Measurements from ENCODE around the gene BHLHA15. TPM values are rescaled to one million over a fixed set of nuclear protein-coding genes. Genes with fewer than 3 reads are reported as not detected.

The BHLHA15 gene
- total and polyA plus RNA-seq, 9 of the 15 experiments (the other 6 are each of a cell fraction or from before 2014, with no cell fraction given): 0.22 to 2.0 (median 1.1) TPM; not detected in 4

- TF ChIP-seq RREB1 (CRISPR knock-in tag; IDR thresholded peaks at IDR 0.05): no peak
- TF ChIP-seq, protein P1, sequence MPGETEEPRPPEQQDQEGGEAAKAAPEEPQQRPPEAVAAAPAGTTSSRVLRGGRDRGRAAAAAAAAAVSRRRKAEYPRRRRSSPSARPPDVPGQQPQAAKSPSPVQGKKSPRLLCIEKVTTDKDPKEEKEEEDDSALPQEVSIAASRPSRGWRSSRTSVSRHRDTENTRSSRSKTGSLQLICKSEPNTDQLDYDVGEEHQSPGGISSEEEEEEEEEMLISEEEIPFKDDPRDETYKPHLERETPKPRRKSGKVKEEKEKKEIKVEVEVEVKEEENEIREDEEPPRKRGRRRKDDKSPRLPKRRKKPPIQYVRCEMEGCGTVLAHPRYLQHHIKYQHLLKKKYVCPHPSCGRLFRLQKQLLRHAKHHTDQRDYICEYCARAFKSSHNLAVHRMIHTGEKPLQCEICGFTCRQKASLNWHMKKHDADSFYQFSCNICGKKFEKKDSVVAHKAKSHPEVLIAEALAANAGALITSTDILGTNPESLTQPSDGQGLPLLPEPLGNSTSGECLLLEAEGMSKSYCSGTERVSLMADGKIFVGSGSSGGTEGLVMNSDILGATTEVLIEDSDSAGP (CRISPR knock-in tag; IDR thresholded peaks at IDR 0.05): no peak
- no peak for TF ChIP-seq L3MBTL2 (IDR thresholded peaks at IDR 0.05)
- no peak for TF ChIP-seq NRF1 (conservative IDR thresholded peaks at IDR 0.05 in 1 of 2, IDR thresholded peaks at IDR 0.05 in 1 of 2)
- TF ChIP-seq ZNF316 (IDR thresholded peaks at IDR 0.05): no peak
- no peak for TF ChIP-seq BRD4 (IDR thresholded peaks at IDR 0.05)
- no peak for TF ChIP-seq ZZZ3 (IDR thresholded peaks at IDR 0.05)
- TF ChIP-seq DACH1 (IDR thresholded peaks at IDR 0.05; ENCODE audit: partially characterized antibody): no peak
- TF ChIP-seq, protein P2, sequence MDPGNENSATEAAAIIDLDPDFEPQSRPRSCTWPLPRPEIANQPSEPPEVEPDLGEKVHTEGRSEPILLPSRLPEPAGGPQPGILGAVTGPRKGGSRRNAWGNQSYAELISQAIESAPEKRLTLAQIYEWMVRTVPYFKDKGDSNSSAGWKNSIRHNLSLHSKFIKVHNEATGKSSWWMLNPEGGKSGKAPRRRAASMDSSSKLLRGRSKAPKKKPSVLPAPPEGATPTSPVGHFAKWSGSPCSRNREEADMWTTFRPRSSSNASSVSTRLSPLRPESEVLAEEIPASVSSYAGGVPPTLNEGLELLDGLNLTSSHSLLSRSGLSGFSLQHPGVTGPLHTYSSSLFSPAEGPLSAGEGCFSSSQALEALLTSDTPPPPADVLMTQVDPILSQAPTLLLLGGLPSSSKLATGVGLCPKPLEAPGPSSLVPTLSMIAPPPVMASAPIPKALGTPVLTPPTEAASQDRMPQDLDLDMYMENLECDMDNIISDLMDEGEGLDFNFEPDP (CRISPR knock-in tag; IDR thresholded peaks at IDR 0.05): no peak
- no peak for TF ChIP-seq GTF2E2 (tag; IDR thresholded peaks at IDR 0.05)
These were observed 46.5 kb downstream of the BHLHA15 start (continued) for GRCh38 chr7:98257701-98258100.

Other genes starting within 250 kb of the BHLHA15 start
- gene OCM2, start 221.2 kb upstream of the BHLHA15 start, total RNA-seq (2014; rRNA removed): not detected in 2 replicates
- not detected in 2 replicates for gene OCM2, start 221.2 kb upstream of the BHLHA15 start, total RNA-seq (2014; rRNA removed; fragmentation: Illumina TruSeq; extraction: Trizol)
- gene OCM2, start 221.2 kb upstream of the BHLHA15 start, total RNA-seq (2015; rRNA removed; fragmentation: Illumina TruSeq; extraction: Trizol): not detected in 2 replicates
- not detected in 2 replicates for gene OCM2, start 221.2 kb upstream of the BHLHA15 start, total RNA-seq (2021)
- not detected in 2 replicates for gene OCM2, start 221.2 kb upstream of the BHLHA15 start, polyA plus RNA-seq (2011; rRNA removed)
- not detected in 2 replicates for gene OCM2, start 221.2 kb upstream of the BHLHA15 start, polyA plus RNA-seq (2014; fragmentation: Illumina TruSeq; extraction: Trizol)
- not detected for gene OCM2, start 221.2 kb upstream of the BHLHA15 start, polyA plus RNA-seq (2014; fragmentation: Nextera tagmentation; extraction: Ambion mirVana)
- gene OCM2, start 221.2 kb upstream of the BHLHA15 start, polyA plus RNA-seq (2014; rRNA removed): not detected in 2 replicates
- gene LMTK2, start 104.6 kb upstream of the BHLHA15 start, total RNA-seq (2014; rRNA removed): 6.4 and 7.7 TPM in 2 replicates
- gene LMTK2, start 104.6 kb upstream of the BHLHA15 start, total RNA-seq (2014; rRNA removed; fragmentation: Illumina TruSeq; extraction: Trizol): 6.3 and 7.1 TPM in 2 replicates
- gene LMTK2, start 104.6 kb upstream of the BHLHA15 start, total RNA-seq (2015; rRNA removed; fragmentation: Illumina TruSeq; extraction: Trizol): 7.7 and 7.8 TPM in 2 replicates
- 14.3 and 16.4 TPM in 2 replicates for gene LMTK2, start 104.6 kb upstream of the BHLHA15 start, total RNA-seq (2021)
- 3.3 and 3.6 TPM in 2 replicates for gene LMTK2, start 104.6 kb upstream of the BHLHA15 start, polyA plus RNA-seq (2011; rRNA removed)
- 8.3 and 8.4 TPM in 2 replicates for gene LMTK2, start 104.6 kb upstream of the BHLHA15 start, polyA plus RNA-seq (2014; fragmentation: Illumina TruSeq; extraction: Trizol)
- gene LMTK2, start 104.6 kb upstream of the BHLHA15 start, polyA plus RNA-seq (2014; fragmentation: Nextera tagmentation; extraction: Ambion mirVana): 1 to 10 TPM in 1 of 2 experiments, under 1 TPM in 1; 0.78 to 1.8 TPM
- 6.2 and 6.5 TPM in 2 replicates for gene LMTK2, start 104.6 kb upstream of the BHLHA15 start, polyA plus RNA-seq (2014; rRNA removed)
- gene TECPR1, start 40.8 kb downstream of the BHLHA15 start, total RNA-seq (2014; rRNA removed): 7.7 and 8.7 TPM in 2 replicates
- gene TECPR1, start 40.8 kb downstream of the BHLHA15 start, total RNA-seq (2014; rRNA removed; fragmentation: Illumina TruSeq; extraction: Trizol): 2.1 and 4.1 TPM in 2 replicates
- 3.4 and 4.2 TPM in 2 replicates for gene TECPR1, start 40.8 kb downstream of the BHLHA15 start, total RNA-seq (2015; rRNA removed; fragmentation: Illumina TruSeq; extraction: Trizol)
- gene TECPR1, start 40.8 kb downstream of the BHLHA15 start, total RNA-seq (2021): 10.5 and 15.0 TPM in 2 replicates
- 1.2 and 2.6 TPM in 2 replicates for gene TECPR1, start 40.8 kb downstream of the BHLHA15 start, polyA plus RNA-seq (2011; rRNA removed)
- gene TECPR1, start 40.8 kb downstream of the BHLHA15 start, polyA plus RNA-seq (2014; fragmentation: Illumina TruSeq; extraction: Trizol): 2.2 and 3.4 TPM in 2 replicates
- under 1 TPM; 0.17 to 0.18 TPM for gene TECPR1, start 40.8 kb downstream of the BHLHA15 start, polyA plus RNA-seq (2014; fragmentation: Nextera tagmentation; extraction: Ambion mirVana)
- gene TECPR1, start 40.8 kb downstream of the BHLHA15 start, polyA plus RNA-seq (2014; rRNA removed): 4.4 and 6.2 TPM in 2 replicates
- gene BRI3, start 70.2 kb downstream of the BHLHA15 start, total RNA-seq (2014; rRNA removed): 9.9 and 10.7 TPM in 2 replicates
- 11.9 and 21.6 TPM in 2 replicates for gene BRI3, start 70.2 kb downstream of the BHLHA15 start, total RNA-seq (2014; rRNA removed; fragmentation: Illumina TruSeq; extraction: Trizol)
- gene BRI3, start 70.2 kb downstream of the BHLHA15 start, total RNA-seq (2015; rRNA removed; fragmentation: Illumina TruSeq; extraction: Trizol): 29.1 and 29.8 TPM in 2 replicates
- 55.1 and 57.4 TPM in 2 replicates for gene BRI3, start 70.2 kb downstream of the BHLHA15 start, total RNA-seq (2021)
- 18.6 and 21.3 TPM in 2 replicates for gene BRI3, start 70.2 kb downstream of the BHLHA15 start, polyA plus RNA-seq (2011; rRNA removed)
- gene BRI3, start 70.2 kb downstream of the BHLHA15 start, polyA plus RNA-seq (2014; fragmentation: Illumina TruSeq; extraction: Trizol): 16.9 and 26.0 TPM in 2 replicates
- 1 to 10 TPM; 4.3 to 5.7 TPM for gene BRI3, start 70.2 kb downstream of the BHLHA15 start, polyA plus RNA-seq (2014; fragmentation: Nextera tagmentation; extraction: Ambion mirVana)
- gene BRI3, start 70.2 kb downstream of the BHLHA15 start, polyA plus RNA-seq (2014; rRNA removed): 23.1 and 39.8 TPM in 2 replicates
- 8.6 and 12.2 TPM in 2 replicates for gene BAIAP2L1, start 189.7 kb downstream of the BHLHA15 start, total RNA-seq (2014; rRNA removed)
- gene BAIAP2L1, start 189.7 kb downstream of the BHLHA15 start, total RNA-seq (2014; rRNA removed; fragmentation: Illumina TruSeq; extraction: Trizol): 15.5 and 19.5 TPM in 2 replicates
- 11.1 and 12.0 TPM in 2 replicates for gene BAIAP2L1, start 189.7 kb downstream of the BHLHA15 start, total RNA-seq (2015; rRNA removed; fragmentation: Illumina TruSeq; extraction: Trizol)
- 22.0 and 22.9 TPM in 2 replicates for gene BAIAP2L1, start 189.7 kb downstream of the BHLHA15 start, total RNA-seq (2021)
- gene BAIAP2L1, start 189.7 kb downstream of the BHLHA15 start, polyA plus RNA-seq (2011; rRNA removed): 14.4 and 19.0 TPM in 2 replicates
- gene BAIAP2L1, start 189.7 kb downstream of the BHLHA15 start, polyA plus RNA-seq (2014; fragmentation: Illumina TruSeq; extraction: Trizol): 21.8 and 29.8 TPM in 2 replicates
- gene BAIAP2L1, start 189.7 kb downstream of the BHLHA15 start, polyA plus RNA-seq (2014; fragmentation: Nextera tagmentation; extraction: Ambion mirVana): 1 to 10 TPM; 4.2 to 4.3 TPM
- 15.0 and 16.4 TPM in 2 replicates for gene BAIAP2L1, start 189.7 kb downstream of the BHLHA15 start, polyA plus RNA-seq (2014; rRNA removed)

All from K562 (cell line).